GM18858 (cell line): ENCODE measurements around the gene ZBTB22.
"Not testable (repeated sequence)": the region's sequence is repeated elsewhere in the genome, so short reads cannot be mapped to it uniquely, and the experiment has no call there.

ENCODE experiments used
- ATAC-seq: cut with Tn5 transposase; IDR thresholded peaks from one replicate; pipeline ENCODE4 v1.9.1; 2021; ENCODE audit not compliant: unreplicated experiment

The ZBTB22 gene

GRCh38 chr6:33317669-33318425 is at the start of gene ZBTB22:
ZBTB22 (minus strand) TSS chr6:33317744; CDS start chr6:33316916, 828 bp downstream.
- peak; percentile 35 for ATAC-seq

DNA sequence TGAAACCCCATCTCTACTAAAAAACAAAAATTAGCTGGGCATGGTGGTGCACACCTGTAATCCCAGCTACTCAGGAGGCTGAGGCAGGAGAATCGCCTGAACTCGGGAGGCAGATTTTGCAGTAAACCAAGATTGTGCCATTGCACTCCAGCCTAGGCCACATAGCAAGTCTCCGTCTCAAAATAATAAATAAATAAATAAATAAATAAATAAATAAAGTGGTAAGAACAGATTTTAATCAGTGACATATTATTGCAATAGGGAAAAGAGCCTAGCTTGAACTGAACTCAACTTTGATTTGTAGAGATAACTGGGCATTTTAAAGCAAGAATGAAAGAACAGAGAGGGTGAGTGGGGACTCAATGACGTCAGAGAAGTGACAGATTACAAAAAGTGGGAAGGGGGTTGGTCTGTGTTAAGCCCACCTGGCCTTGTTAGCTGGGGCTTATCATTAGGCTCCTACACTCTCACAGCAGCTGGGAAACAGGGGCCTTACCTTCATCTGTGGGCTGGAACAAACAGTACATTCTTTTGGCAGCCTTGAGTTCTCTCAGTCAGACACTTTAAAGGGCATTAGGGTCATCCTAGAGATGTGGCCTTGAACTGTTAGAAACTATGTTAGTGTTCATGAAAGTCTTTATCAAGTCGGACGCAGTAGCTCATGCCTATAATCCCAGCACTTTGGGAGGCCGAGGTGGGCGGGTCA is 49.6 kb upstream of the ZBTB22 start:
- ATAC-seq: no peak

DNA sequence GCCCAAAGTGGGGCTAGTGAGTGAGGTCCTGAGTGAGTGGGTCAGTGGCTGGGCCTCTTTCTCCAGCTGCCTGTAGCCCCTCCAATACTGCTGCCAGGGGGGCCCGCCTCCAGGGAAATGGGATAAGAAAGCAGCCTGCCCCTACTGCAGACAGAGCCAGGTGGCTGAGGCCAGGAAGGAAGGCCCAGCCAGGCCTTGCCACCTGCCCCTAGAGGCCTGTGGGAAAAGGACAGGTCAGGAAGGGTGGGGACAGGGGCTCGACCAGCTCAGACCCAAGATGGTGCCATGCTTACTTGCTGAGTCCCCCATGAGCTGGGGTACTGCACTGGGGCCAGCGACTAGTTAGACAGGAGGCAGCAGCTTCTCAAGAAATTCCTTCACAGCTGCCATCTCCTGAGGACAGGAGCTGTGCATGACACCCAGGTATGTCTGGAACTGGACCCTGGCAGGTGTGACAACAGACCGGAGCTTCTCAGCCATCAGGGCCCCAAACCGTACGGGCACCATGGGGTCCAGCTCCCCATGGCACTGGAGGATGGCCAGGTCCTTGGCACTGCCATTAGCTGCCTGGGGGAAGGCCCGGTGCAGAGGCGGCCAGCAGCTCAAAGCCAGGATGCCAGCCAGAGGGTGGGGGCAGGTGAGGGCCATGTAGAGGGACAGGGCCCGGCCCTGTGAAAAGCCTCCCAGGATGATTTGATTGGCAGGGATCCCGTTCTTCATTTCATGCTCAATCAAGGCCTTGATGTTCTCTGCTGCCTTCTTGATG is 47.8 kb upstream of the ZBTB22 start:
- not testable (repeated sequence) for ATAC-seq

GRCh38 chr6:33364475-33365205 is 47.1 kb upstream of the ZBTB22 start:
- not testable (repeated sequence) for ATAC-seq

DNA sequence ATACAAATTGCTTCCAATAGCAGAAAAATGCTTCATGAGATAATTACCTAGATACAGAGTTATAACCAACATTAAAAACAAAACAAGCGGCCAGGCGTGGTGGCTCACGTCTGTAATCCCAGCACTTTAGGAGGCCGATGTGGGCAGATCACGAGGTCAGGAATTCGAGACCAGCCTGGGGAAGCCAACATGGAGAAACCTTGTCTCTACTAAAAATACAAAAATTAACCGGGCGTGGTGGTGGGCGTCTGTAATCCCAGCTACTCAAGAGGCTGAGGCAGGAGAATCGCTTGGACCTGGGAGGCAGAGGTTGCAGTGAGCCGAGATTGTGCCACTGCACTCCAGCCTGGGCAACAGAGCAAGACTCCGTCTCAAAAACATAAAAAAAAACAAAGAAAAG is 45.9 kb upstream of the ZBTB22 start:
- ATAC-seq: not testable (repeated sequence)

DNA sequence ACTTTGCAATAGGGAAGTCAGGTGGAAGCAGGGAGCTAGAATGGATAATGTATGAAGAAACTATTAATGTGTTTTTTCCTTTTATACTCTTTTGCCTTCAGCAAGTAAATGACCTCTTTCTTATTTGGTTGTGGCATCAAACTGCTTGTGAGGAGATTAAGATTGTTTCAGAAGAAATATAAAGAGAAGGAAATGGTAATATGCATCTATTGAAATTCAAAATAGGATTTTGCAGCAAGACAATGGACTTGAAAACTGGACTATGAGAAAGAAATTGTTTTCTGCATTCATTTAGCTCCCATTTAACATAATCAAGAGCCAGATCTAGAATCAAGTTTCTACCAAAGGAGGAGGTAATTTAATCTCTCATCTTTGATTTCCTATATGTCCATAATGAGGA is 41.8 kb upstream of the ZBTB22 start:
- no peak for ATAC-seq

DNA sequence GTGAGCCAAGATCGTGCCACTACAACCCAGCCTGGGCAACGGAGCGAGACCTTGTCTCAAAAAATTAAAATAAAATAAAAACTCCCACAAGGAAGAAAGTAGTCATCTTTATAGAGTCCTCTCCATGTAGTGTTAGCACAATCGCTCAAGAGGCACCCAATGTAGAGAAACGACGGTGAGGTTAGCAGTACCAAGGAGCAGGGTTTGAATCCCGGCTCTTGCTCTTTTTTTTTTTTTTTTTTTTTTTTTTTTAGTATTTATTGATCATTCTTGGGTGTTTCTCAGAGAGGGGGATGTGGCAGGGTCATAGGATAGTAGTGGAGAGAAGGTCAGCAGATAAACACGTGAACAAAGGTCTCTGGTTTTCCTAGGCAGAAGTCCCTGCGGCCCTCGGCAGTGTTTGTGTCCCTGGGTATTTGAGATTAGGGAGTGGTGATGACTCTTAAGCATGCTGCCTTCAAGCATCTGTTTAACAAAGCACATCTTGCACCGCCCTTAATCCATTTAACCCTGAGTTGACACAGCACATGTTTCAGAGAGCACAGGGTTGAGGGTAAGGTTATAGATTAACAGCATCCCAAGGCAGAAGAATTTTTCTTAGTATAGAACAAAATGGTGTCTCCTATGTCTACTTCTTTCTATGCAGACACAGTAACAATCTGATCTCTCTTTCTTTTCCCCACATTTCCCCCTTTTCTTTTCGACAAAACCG is 39.8 kb upstream of the ZBTB22 start:
- not testable (repeated sequence) for ATAC-seq

- ATAC-seq: no peak
These were observed 38.8 kb upstream of the ZBTB22 start for GRCh38 chr6:33356295-33356694.

DNA sequence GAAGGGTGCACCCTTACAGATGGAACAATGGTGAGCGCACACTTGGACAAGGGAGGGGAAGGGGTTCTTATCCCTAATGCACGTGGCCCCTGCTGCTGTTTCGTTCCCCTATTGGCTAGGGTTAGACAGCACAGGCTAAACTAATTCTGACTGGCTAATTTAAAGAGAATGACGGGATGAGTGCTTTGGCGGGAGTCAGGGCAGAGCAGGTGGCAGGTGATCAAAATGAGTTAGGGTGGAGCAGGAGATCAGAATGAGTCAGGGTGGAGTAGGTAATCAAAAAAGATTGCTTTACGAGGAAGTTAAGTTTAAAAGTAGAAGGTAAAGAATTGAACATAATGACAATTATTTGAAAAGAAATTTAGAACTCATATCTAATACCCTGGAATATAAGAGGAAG is 38.3 kb upstream of the ZBTB22 start:
- ATAC-seq: not testable (repeated sequence)

DNA sequence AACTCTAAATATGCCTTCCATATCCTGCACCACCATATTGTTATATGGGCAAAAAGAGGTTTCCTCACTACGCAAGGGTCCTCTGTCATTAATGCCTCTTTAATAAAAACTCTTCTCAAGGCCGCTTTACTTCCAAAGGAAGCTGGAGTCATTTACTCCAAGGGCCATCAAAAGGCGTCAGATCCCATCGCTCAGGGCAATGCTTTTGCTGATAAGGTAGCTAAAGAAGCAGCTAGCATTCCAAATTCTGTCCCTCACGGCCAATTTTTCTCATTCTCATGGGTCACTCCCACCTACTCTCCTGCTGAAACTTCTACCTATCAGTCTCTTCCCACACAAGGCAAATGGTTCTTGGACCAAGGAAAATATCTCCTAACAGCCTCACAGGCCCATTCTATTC is 30.3 kb upstream of the ZBTB22 start:
- ATAC-seq: no peak

DNA sequence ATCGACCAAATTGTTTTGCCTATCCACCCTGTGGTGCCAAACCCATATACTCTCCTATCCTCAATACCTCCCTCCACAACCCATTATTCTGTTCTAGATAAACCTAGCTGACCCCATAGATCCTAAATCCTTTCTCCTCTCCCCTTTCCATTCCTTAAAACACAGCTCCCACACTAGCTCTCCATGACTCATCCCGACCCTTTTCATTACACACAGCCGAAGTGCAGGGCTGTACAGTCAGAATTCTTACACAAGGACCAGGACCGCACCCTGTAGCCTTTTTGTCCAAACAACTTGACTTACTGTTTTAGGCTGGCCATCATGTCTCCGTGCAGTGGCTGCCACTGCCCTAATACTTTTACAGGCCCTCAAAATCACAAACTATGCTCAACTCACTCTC is 29.4 kb upstream of the ZBTB22 start:
- ATAC-seq: not testable (repeated sequence)

DNA sequence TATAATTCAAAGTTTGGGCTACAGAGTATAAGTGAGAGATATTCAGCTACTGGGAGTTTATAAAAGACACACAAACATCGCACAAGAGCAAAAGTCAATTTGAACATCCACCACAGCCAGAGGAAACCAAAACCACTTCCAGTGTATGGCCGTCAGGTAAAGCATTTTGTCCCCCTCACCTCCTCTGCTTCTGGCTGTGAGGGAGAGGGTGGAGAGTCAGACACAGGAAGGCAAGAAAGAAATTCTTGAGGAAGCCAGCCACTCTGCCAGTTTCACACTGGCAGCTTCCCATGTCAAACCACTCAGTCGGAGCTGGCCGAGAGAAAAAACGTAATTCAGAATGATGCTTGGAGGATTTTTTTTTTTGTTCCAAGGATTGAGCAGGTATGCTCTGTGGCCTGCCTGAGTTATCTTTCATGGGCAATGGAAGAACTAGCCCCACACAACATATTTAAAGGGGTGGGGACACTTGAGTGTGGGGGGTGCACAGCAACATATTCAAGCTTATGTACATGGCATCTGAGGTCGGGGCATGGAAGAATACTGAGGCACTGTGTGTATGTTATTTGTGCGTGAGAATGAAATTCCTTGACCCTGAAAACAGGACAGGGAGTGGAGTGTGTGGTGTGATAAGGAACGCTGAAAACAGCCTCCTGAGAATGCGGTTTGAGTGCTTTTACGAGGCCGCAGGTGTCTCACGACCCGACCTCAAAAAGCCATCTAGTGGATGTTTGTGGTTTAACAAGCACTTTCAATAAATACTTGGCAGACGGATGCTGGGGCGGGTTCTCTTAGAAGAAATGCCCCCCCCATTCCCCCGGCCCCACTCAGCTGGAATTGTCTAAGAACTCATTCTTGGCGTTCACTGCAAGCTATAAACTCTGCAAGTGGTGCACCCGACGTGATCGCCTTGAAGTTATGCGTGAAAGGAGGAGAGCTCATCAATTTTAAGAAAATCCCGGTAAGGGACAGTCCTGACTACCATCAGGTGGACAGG is 27.5 kb upstream of the ZBTB22 start:
- ATAC-seq: no peak

- ATAC-seq: no peak
These were observed 26.5 kb upstream of the ZBTB22 start for GRCh38 chr6:33343953-33344611.

DNA sequence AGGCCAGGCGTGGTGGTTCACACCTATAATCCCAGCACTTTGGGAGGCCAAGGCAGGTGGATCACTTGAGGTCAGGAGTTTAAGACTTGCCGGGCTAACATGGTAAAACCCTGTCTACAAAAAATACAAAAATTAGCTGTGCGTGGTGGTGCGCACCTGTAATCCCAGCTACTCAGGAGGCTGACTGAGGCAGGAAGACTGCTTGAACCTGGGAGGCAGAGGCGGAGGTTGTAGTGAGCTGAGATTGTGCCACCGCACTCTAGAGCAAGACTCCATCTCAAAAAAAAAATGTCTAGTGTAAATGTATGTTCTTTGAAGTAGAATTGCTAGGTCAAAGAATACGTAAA is 26.0 kb upstream of the ZBTB22 start:
- ATAC-seq: not testable (repeated sequence)

- no peak for ATAC-seq
These were observed 21.6 kb upstream of the ZBTB22 start for GRCh38 chr6:33339193-33339592.

- no peak for ATAC-seq
These were observed 19.0 kb upstream of the ZBTB22 start for GRCh38 chr6:33336495-33336894.

- ATAC-seq: no peak
These were observed 18.4 kb upstream of the ZBTB22 start for GRCh38 chr6:33335916-33336315.

- ATAC-seq: no peak
These were observed 16.1 kb upstream of the ZBTB22 start for GRCh38 chr6:33333666-33334065.

DNA sequence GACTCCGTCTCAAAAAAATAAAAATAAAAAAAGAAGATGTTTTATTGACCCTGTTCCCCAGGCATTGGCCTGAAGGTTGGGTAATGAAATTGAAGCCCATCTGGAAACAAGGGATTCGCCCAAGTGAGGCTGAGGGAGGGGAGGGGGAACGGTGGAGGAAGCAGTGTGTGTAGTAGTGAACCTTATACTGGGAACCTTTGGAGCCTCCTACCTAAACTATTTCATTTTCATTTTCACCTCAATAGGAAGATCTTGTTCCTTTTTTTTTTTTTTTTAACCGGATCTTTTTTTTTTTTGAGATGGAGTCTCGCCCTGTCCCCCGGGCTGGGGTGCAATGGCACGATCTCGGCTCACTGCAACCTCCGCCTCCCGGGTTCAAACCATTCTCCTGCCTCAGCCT is 13.2 kb upstream of the ZBTB22 start:
- no peak for ATAC-seq
